HG03571 (cell line): ENCODE results near the gene NLGN1.

Experiments
- ATAC-seq: cut with Tn5 transposase; IDR thresholded peaks from one replicate; pipeline ENCODE4 v1.9.1; 2021; ENCODE audit not compliant: unreplicated experiment

Gene NLGN1

GRCh38 chr3:173893066-173893465 lies 495.5 kb downstream of the NLGN1 start:
- no peak for ATAC-seq

- ATAC-seq, result no peak
Observed at GRCh38 chr3:173893835-173894234, 496.3 kb downstream of the NLGN1 start.

- no peak for ATAC-seq
Observed at GRCh38 chr3:173897631-173898030, 500.1 kb downstream of the NLGN1 start.

GRCh38 chr3:173901649-173902048 lies 504.1 kb downstream of the NLGN1 start:
- no peak for ATAC-seq

GRCh38 chr3:173902401-173902800 lies 504.9 kb downstream of the NLGN1 start:
- no peak for ATAC-seq

GRCh38 chr3:173902871-173903270 lies 505.3 kb downstream of the NLGN1 start:
- no peak for ATAC-seq

GRCh38 chr3:173905381-173905780 lies 507.8 kb downstream of the NLGN1 start:
- no peak for ATAC-seq

- no peak for ATAC-seq
Observed at GRCh38 chr3:173911446-173911845, 513.9 kb downstream of the NLGN1 start.

GRCh38 chr3:173912126-173912525 lies 514.6 kb downstream of the NLGN1 start:
- no peak for ATAC-seq

- no peak for ATAC-seq
Observed at GRCh38 chr3:173913397-173913796, 515.9 kb downstream of the NLGN1 start.

GRCh38 chr3:173913974-173914421 lies 516.5 kb downstream of the NLGN1 start:
- no peak for ATAC-seq

- ATAC-seq, result no peak
Observed at GRCh38 chr3:173916799-173917198, 519.3 kb downstream of the NLGN1 start.

GRCh38 chr3:173920386-173920785 lies 522.8 kb downstream of the NLGN1 start:
- ATAC-seq, result no peak

GRCh38 chr3:173921732-173922131 lies 524.2 kb downstream of the NLGN1 start:
- ATAC-seq, result no peak

- ATAC-seq, result no peak
Observed at GRCh38 chr3:173923204-173923603, 525.7 kb downstream of the NLGN1 start.

- no peak for ATAC-seq
Observed at GRCh38 chr3:173930251-173930650, 532.7 kb downstream of the NLGN1 start.

- no peak for ATAC-seq
Observed at GRCh38 chr3:173932624-173933023, 535.1 kb downstream of the NLGN1 start.

GRCh38 chr3:173933113-173933512 lies 535.6 kb downstream of the NLGN1 start:
- no peak for ATAC-seq

GRCh38 chr3:173936316-173936715 lies 538.8 kb downstream of the NLGN1 start:
- no peak for ATAC-seq

- no peak for ATAC-seq
Observed at GRCh38 chr3:173938159-173938558, 540.6 kb downstream of the NLGN1 start.

GRCh38 chr3:173938616-173939015 lies 541.1 kb downstream of the NLGN1 start:
- no peak for ATAC-seq

GRCh38 chr3:173939331-173939730 lies 541.8 kb downstream of the NLGN1 start:
- ATAC-seq, result no peak

GRCh38 chr3:173943264-173943663 lies 545.7 kb downstream of the NLGN1 start:
- no peak for ATAC-seq

- ATAC-seq, result no peak
Observed at GRCh38 chr3:173945170-173945569, 547.6 kb downstream of the NLGN1 start.
